ENCODE data around the gene BNC2.

The BNC2 gene

GRCh38 chr9:16410601-16411280 is 459.7 kb downstream of the BNC2 start:
- DNase-seq: no peak

- no peak for DNase-seq
Observed at GRCh38 chr9:16407617-16408016, 462.9 kb downstream of the BNC2 start.

- no peak for DNase-seq
Observed at GRCh38 chr9:16406526-16407225, 463.8 kb downstream of the BNC2 start.

GRCh38 chr9:16405421-16405820 is 465.0 kb downstream of the BNC2 start:
- DNase-seq: no peak

GRCh38 chr9:16401701-16402100 is 468.8 kb downstream of the BNC2 start:
- no peak for DNase-seq

GRCh38 chr9:16398691-16399090 is 471.8 kb downstream of the BNC2 start:
- DNase-seq: no peak

GRCh38 chr9:16396389-16396788 is 474.1 kb downstream of the BNC2 start:
- DNase-seq: no peak

GRCh38 chr9:16391369-16391768 is 479.1 kb downstream of the BNC2 start:
- no peak for DNase-seq

GRCh38 chr9:16387382-16387781 is 483.1 kb downstream of the BNC2 start:
- DNase-seq: no peak

- DNase-seq: no peak
Observed at GRCh38 chr9:16386827-16387077, 483.7 kb downstream of the BNC2 start.

GRCh38 chr9:16386007-16386826 is 484.3 kb downstream of the BNC2 start:
- DNase-seq: no peak

GRCh38 chr9:16385590-16385989 is 484.9 kb downstream of the BNC2 start:
- DNase-seq: no peak

GRCh38 chr9:16384993-16385392 is 485.5 kb downstream of the BNC2 start:
- DNase-seq: no peak

GRCh38 chr9:16377311-16377710 is 493.2 kb downstream of the BNC2 start:
- no peak for DNase-seq

GRCh38 chr9:16371306-16371705 is 499.2 kb downstream of the BNC2 start:
- DNase-seq: no peak

- no peak for DNase-seq
Observed at GRCh38 chr9:16370647-16371046, 499.8 kb downstream of the BNC2 start.

GRCh38 chr9:16369427-16369826 is 501.0 kb downstream of the BNC2 start:
- DNase-seq: no peak

- no peak for DNase-seq
Observed at GRCh38 chr9:16368237-16369087, 502.0 kb downstream of the BNC2 start.

- DNase-seq: no peak
Observed at GRCh38 chr9:16367605-16368231, 502.8 kb downstream of the BNC2 start.

GRCh38 chr9:16364347-16364746 is 506.1 kb downstream of the BNC2 start:
- no peak for DNase-seq

- DNase-seq: no peak
Observed at GRCh38 chr9:16363916-16364315, 506.6 kb downstream of the BNC2 start.

Data from right kidney (tissue), 1 donor.